Measurements from ENCODE around the gene TRMT2B. TPM values are rescaled to one million over a fixed set of nuclear protein-coding genes. Genes with fewer than 3 reads are reported as not detected.

Gene TRMT2B
- total RNA-seq, 4 donors from 2014 or later: 11.9 to 29.9 (median 14.1) TPM

DNA sequence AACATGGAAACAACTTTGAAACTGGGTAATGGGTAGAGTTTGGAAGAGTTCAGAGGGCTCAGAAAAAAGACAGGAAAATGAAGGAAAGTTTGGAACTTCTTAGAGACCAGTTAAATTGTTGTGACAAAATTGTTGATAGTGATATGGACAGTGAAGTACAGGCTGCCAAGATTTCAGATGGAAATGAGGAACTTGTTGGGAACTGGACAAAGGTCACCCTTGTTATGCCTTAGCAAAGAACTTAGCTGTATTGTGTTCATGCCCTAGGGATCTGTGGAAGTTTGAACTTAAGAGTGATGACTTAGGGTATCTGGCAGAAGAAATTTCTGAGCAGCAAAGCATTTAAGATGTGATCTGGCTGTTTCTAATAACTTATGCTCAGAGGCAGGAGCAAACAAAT, 87.5 kb downstream of the TRMT2B start:
- in situ Hi-C loops (cut with MboI; ENCODE audit: low sequenced_read_pairs in 4 of 4): no loop called here
- Histone ChIP-seq H3K27me3 (no peaks in the 10 kb centered on the region), H3K4me3 (no peak overlapping the region), H3K36me3 (no peaks in the 10 kb centered on the region), H3K4me1 (no peaks in the 10 kb centered on the region), H3K27ac (no peak overlapping the region), H3K9me3 (no peaks in the 10 kb centered on the region)
- DNase-seq: no peak
- ATAC-seq: no peak
- intact Hi-C loops (cut with DNase I; ENCODE audit: low total_unique reads): no loop called here
- TF ChIP-seq POLR2A (IDR thresholded peaks at IDR 0.05): no peak
- TF ChIP-seq, protein P1, sequence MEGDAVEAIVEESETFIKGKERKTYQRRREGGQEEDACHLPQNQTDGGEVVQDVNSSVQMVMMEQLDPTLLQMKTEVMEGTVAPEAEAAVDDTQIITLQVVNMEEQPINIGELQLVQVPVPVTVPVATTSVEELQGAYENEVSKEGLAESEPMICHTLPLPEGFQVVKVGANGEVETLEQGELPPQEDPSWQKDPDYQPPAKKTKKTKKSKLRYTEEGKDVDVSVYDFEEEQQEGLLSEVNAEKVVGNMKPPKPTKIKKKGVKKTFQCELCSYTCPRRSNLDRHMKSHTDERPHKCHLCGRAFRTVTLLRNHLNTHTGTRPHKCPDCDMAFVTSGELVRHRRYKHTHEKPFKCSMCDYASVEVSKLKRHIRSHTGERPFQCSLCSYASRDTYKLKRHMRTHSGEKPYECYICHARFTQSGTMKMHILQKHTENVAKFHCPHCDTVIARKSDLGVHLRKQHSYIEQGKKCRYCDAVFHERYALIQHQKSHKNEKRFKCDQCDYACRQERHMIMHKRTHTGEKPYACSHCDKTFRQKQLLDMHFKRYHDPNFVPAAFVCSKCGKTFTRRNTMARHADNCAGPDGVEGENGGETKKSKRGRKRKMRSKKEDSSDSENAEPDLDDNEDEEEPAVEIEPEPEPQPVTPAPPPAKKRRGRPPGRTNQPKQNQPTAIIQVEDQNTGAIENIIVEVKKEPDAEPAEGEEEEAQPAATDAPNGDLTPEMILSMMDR (IDR thresholded peaks at IDR 0.05 in 4 of 5, conservative IDR thresholded peaks at IDR 0.05 in 1 of 5): no peak

- in situ Hi-C loops (cut with MboI; ENCODE audit: low sequenced_read_pairs in 4 of 4): no loop called here
- no peak overlapping the region for H3K27ac ChIP-seq
- no peaks in the 10 kb centered on the region for H3K4me1 ChIP-seq
- H3K27me3 ChIP-seq: no peaks in the 10 kb centered on the region
- H3K4me3 ChIP-seq: no peak overlapping the region
- no peaks in the 10 kb centered on the region for H3K36me3 ChIP-seq
- intact Hi-C loops (cut with DNase I; ENCODE audit: low total_unique reads): no loop called here
- no peak for TF ChIP-seq POLR2A (IDR thresholded peaks at IDR 0.05)
- TF ChIP-seq, protein P1 (IDR thresholded peaks at IDR 0.05 in 4 of 5, conservative IDR thresholded peaks at IDR 0.05 in 1 of 5): no peak
- H3K9me3 ChIP-seq: no peaks in the 10 kb centered on the region
- DNase-seq (no peak), ATAC-seq (no peak)
Observed at GRCh38 chrX:100962811-100963210, 89.1 kb downstream of the TRMT2B start.

Other genes with a start within 250 kb of the TRMT2B start
- gene CSTF2, start 231.7 kb downstream of the TRMT2B start, total RNA-seq: 1 to 10 TPM; 2.4 to 7.8 (median 5.1) TPM
- gene NOX1, start 177.8 kb downstream of the TRMT2B start, total RNA-seq: not detected
- gene XKRX, start 123.2 kb downstream of the TRMT2B start, total RNA-seq: under 1 TPM in 3 of 4 donors, not detected in 1; 0.13 to 0.90 (median 0.16) TPM
- gene ARL13A, start 82.4 kb downstream of the TRMT2B start, total RNA-seq: not detected
- gene TMEM35A, start 26.8 kb upstream of the TRMT2B start, total RNA-seq: under 1 TPM in 1 of 4 donors, not detected in 3; 0.49 TPM
- gene CENPI, start 46.1 kb upstream of the TRMT2B start, total RNA-seq: under 1 TPM in 2 of 4 donors, not detected in 2; 0.62 to 0.66 TPM
- gene DRP2, start 167.7 kb upstream of the TRMT2B start, total RNA-seq: under 1 TPM in 2 of 4 donors, not detected in 2; 0.10 to 0.11 TPM
- gene TAF7L, start 239.2 kb upstream of the TRMT2B start, total RNA-seq: not detected

Data from gastrocnemius medialis (tissue), 4 donors.